Endodermal cell (in vitro differentiated cells): ENCODE measurements around the gene ISX. TPM values are rescaled to one million over a fixed set of nuclear protein-coding genes. Genes with fewer than 3 reads are reported as not detected.
A peak's percentile ranks its signal among the peaks of the same experiment; 100 is the strongest.

Source experiments
- DNase-seq: peaks from one replicate; pipeline ENCODE4 v3.0.0-alpha.2; 2017
- H3K27ac ChIP-seq: 2 replicates; pipeline ENCODE4 v1.5.1; 2013; ENCODE audit warnings: mild to moderate bottlenecking, low read depth, low read length, moderate library complexity
- H3K27me3 ChIP-seq: 2 replicates; pipeline ENCODE4 v1.6.1; 2013; ENCODE audit warnings: mild to moderate bottlenecking, low read length, moderate library complexity; ENCODE audit not compliant: insufficient read depth, control insufficient read depth, poor library complexity, severe bottlenecking
- H3K36me3 ChIP-seq: 2 replicates; pipeline ENCODE4 v1.7.0; 2013; ENCODE audit warnings: mild to moderate bottlenecking, low read length, moderate library complexity; ENCODE audit not compliant: control insufficient read depth, insufficient read depth
- H3K4me1 ChIP-seq: one replicate; pipeline ENCODE4 v1.7.0; 2013; ENCODE audit warnings: low read length; ENCODE audit not compliant: control insufficient read depth, insufficient read depth
- H3K4me3 ChIP-seq: 2 replicates; pipeline ENCODE4 v1.5.1; 2013; ENCODE audit warnings: mild to moderate bottlenecking, low read length, moderate library complexity
- H3K9ac ChIP-seq: 2 replicates; pipeline ENCODE4 v1.6.1; 2013; ENCODE audit warnings: mild to moderate bottlenecking, low read length, moderate library complexity; ENCODE audit not compliant: poor library complexity, severe bottlenecking; ENCODE audit errors: extremely low read depth
- H3K9me3 ChIP-seq: 2 replicates; pipeline ENCODE4 v1.6.1; 2013; ENCODE audit warnings: mild to moderate bottlenecking, low read length, moderate library complexity; ENCODE audit not compliant: control insufficient read depth
- H3K27ac Mint-ChIP-seq: 2 replicates; pipeline ENCODE4 v1.8.0; 2020; ENCODE audit warnings: mixed read lengths
- H3K27me3 Mint-ChIP-seq: 2 replicates; pipeline ENCODE4 v1.8.0; 2021; ENCODE audit warnings: mild to moderate bottlenecking, mixed read lengths; ENCODE audit not compliant: insufficient read depth
- H3K36me3 Mint-ChIP-seq: 2 replicates; pipeline ENCODE4 v1.8.0; 2020; ENCODE audit warnings: low read depth, mixed read lengths
- H3K4me1 Mint-ChIP-seq: 2 replicates; pipeline ENCODE4 v1.8.0; 2020; ENCODE audit warnings: mixed read lengths
- H3K4me3 Mint-ChIP-seq: 2 replicates; pipeline ENCODE4 v1.8.0; 2020; ENCODE audit warnings: mild to moderate bottlenecking, moderate library complexity, mixed read lengths
- H3K9me3 Mint-ChIP-seq: 2 replicates; pipeline ENCODE4 v1.8.0; 2020; ENCODE audit warnings: mild to moderate bottlenecking, mixed read lengths
- WGBS, 2 experiments: methylation state at CpG; one replicate each; pipeline versions ENCODE4 v1.1.5 to v1.1.7; 2013; ENCODE audit warnings: missing lambda C conversion rate in 2 of 2, mixed read lengths in 1 of 2; ENCODE audit not compliant: insufficient coverage in 1 of 2, insufficient read length in 1 of 2; 5-methylcytosine and 5-hydroxymethylcytosine counted together
- total RNA-seq, 2 donors: library from RNA; stranded (reverse); fragmentation: NEBNext Ultra II Directional in 1 of 2; extraction: Animal tissue kit (Norgen Biotek cat#: 25700) in 1 of 2; gene quantifications; 2 replicates in 1 of 2; 3 replicates in 1 of 2; pipeline ENCODE4 v1.2.1, GENCODE V29; 2021
- TF ChIP-seq, protein P1 (sequence below): fragments of 200-600 bp; sonication (generic); conservative IDR thresholded peaks from 2 replicates; pipeline ENCODE4 v1.5.0; 2021; ENCODE audit warnings: antibody characterized with exemption, mild to moderate bottlenecking

The ISX gene
- total RNA-seq, 2 donors from 2014 or later: 0.07 to 0.13 TPM

DNA sequence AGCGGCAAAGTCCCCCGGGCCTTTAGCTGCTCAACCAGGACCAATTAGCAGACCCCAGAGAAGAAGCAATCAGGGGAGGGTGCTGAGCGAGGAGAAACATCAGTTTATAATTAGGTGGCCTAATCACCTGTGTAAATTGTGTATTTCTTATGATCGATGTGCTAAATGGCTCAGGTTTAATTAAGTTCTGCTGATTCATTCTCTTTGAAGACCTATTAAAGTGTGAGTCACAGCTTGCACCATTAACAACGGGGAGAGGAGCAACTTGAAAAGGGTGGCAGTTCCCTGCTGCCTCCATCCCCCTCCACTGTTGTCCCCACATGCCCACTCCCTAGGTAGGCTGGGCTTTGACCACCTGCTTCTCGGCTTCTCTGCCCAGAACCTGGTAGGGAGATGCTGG, 10.7 kb downstream of the ISX start:
- DNase-seq: no peak
- H3K4me1 ChIP-seq: no peaks in the 10 kb centered on the region

DNA sequence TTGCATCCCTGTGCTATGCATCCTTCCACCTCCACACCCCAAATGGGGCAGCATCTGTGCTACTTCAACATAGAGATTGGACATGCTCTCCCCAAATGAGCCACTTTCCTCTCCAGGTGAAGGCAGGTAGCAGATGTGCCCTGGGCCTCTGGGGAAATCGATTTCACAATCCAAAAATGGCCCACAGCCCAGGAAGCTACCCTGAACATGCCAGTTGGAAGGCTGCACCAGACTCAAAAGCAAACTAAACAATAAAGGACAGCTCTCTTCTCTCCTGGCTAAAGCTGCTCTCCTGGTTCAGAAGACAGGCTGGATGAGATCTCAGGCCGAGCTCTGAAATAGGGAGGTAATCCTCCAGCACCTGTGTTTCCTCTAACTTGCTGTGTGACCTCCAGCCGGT, 19.7 kb downstream of the ISX start:
- H3K36me3 ChIP-seq: no peaks in the 10 kb centered on the region
- H3K4me1 ChIP-seq: no peaks in the 10 kb centered on the region
- no peak overlapping the region for H3K27ac ChIP-seq
- Mint-ChIP-seq H3K36me3 (no peaks in the 10 kb centered on the region), H3K4me3 (no peak overlapping the region), H3K9me3 (peaks cover 30% of the 10 kb centered on the region), H3K27me3 (peaks cover 12% of the 10 kb centered on the region), H3K27ac (no peak overlapping the region), H3K4me1 (peaks cover 2% of the 10 kb centered on the region)
- no peak overlapping the region for H3K9ac ChIP-seq
- peaks cover 28% of the 10 kb centered on the region for H3K9me3 ChIP-seq
- TF ChIP-seq, protein P1, sequence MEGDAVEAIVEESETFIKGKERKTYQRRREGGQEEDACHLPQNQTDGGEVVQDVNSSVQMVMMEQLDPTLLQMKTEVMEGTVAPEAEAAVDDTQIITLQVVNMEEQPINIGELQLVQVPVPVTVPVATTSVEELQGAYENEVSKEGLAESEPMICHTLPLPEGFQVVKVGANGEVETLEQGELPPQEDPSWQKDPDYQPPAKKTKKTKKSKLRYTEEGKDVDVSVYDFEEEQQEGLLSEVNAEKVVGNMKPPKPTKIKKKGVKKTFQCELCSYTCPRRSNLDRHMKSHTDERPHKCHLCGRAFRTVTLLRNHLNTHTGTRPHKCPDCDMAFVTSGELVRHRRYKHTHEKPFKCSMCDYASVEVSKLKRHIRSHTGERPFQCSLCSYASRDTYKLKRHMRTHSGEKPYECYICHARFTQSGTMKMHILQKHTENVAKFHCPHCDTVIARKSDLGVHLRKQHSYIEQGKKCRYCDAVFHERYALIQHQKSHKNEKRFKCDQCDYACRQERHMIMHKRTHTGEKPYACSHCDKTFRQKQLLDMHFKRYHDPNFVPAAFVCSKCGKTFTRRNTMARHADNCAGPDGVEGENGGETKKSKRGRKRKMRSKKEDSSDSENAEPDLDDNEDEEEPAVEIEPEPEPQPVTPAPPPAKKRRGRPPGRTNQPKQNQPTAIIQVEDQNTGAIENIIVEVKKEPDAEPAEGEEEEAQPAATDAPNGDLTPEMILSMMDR: no peak
- peak; percentile 19 for DNase-seq
- no peak overlapping the region for H3K4me3 ChIP-seq
- H3K27me3 ChIP-seq: no peaks in the 10 kb centered on the region
- 90 to 100% methylated on average over 3 of the region's 3 CpGs for WGBS, 2 experiments

More for the DNA sequence above, 10.7 kb downstream of the ISX start:
- Mint-ChIP-seq H3K27me3 (peaks cover 2% of the 10 kb centered on the region), H3K9me3 (no peaks in the 10 kb centered on the region), H3K36me3 (no peaks in the 10 kb centered on the region), H3K4me1 (no peaks in the 10 kb centered on the region), H3K27ac (no peak overlapping the region), H3K4me3 (no peak overlapping the region)
- Histone ChIP-seq H3K9me3 (no peaks in the 10 kb centered on the region), H3K9ac (no peak overlapping the region), H3K36me3 (no peaks in the 10 kb centered on the region), H3K4me3 (no peak overlapping the region), H3K27ac (no peak overlapping the region), H3K27me3 (peaks cover 8% of the 10 kb centered on the region)
- 90 to 93% methylated on average over 3 to 6 of the region's 6 CpGs for WGBS, 2 experiments
- TF ChIP-seq, protein P1: no peak

DNA sequence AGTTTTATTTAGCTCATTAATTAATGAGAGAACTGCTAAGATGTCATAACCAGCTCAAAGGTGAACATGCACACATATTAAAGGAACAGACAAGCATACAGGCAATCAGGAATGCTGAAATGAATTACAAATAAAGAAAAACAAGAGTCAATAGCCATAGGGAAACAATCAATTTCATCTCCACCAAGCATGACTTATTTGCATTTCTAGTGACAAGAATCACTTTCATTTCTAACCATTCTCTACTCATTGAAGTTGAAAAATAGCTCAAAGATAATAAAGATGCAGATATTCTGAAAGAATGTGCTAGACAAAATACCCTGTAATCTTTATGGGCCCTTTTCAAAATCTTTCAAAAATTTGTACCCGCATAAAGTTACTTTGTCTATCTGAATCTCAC, 23.2 kb downstream of the ISX start:
- TF ChIP-seq, protein P1: no peak
- no peaks in the 10 kb centered on the region for H3K36me3 ChIP-seq
- no peaks in the 10 kb centered on the region for H3K27me3 ChIP-seq
- H3K9ac ChIP-seq: no peak overlapping the region
- H3K9me3 ChIP-seq: peaks cover 12% of the 10 kb centered on the region
- peaks cover 12% of the 10 kb centered on the region for H3K27me3 Mint-ChIP-seq
- WGBS, 2 experiments: 93% methylated on average over 1 of the region's 1 CpG; no CpG with 5 or more reads in 1 of the 2 experiments
- DNase-seq: no peak
- H3K9me3 Mint-ChIP-seq: peaks cover 16% of the 10 kb centered on the region
- H3K4me3 ChIP-seq: no peak overlapping the region
- H3K36me3 Mint-ChIP-seq: no peaks in the 10 kb centered on the region
- no peak overlapping the region for H3K27ac ChIP-seq
- H3K4me1 ChIP-seq: no peaks in the 10 kb centered on the region
- peaks cover 2% of the 10 kb centered on the region for H3K4me1 Mint-ChIP-seq
- H3K4me3 Mint-ChIP-seq: no peak overlapping the region
- H3K27ac Mint-ChIP-seq: no peak overlapping the region
